Esophagus squamous epithelium (tissue), 5 donors: ENCODE results near the gene PARD3B. TPM values are rescaled to one million over a fixed set of nuclear protein-coding genes. Genes with fewer than 3 reads are reported as not detected.

Source experiments
- DNase-seq: peaks from one replicate; lab custom pipeline; 2025; lab: John Stamatoyannopoulos, UW
- H3K27ac ChIP-seq, 4 donors: fragments of 200-600 bp; sonication (generic); one replicate each; pipeline ENCODE4 v1.5.1; 2016 to 2019; ENCODE audit warnings: mild to moderate bottlenecking in 1 of 4
- H3K27me3 ChIP-seq, 4 donors: fragments of 200-600 bp; sonication (generic); 1 replicate in 3 of 4; 2 replicates in 1 of 4; pipeline versions ENCODE4 v1.5.1 to v1.6.0; 2017 to 2021; ENCODE audit warnings: antibody characterized with exemption in 1 of 4
- H3K36me3 ChIP-seq, 3 donors: fragments of 200-600 bp; sonication (generic); one replicate each; pipeline ENCODE4 v1.5.1; 2016 to 2019
- H3K4me1 ChIP-seq, 3 donors: fragments of 200-600 bp; sonication (generic); one replicate each; pipeline ENCODE4 v1.5.1; 2017 to 2019
- H3K4me3 ChIP-seq, 4 donors: fragments of 200-600 bp; sonication (generic); 1 replicate in 3 of 4; 2 replicates in 1 of 4; pipeline ENCODE4 v1.5.1; 2016 to 2019; ENCODE audit warnings: mild to moderate bottlenecking in 2 of 4, moderate library complexity in 1 of 4
- H3K9me3 ChIP-seq, 3 donors: fragments of 200-600 bp; sonication (generic); one replicate each; pipeline ENCODE4 v1.5.1; 2016 to 2019
- CTCF ChIP-seq, 6 experiments: fragments of 450-650 bp in 4 of 6; fragments of 200-600 bp in 2 of 6; sonication (generic) in 2 of 6; IDR thresholded peaks; one replicate each; pipeline ENCODE4 v1.5.1; 2016 to 2019; ENCODE audit warnings: antibody characterized with exemption in 6 of 6, mild to moderate bottlenecking in 4 of 6, moderate library complexity in 4 of 6
- POLR2A ChIP-seq, 4 donors: fragments of 450-650 bp; IDR thresholded peaks; one replicate each; pipeline ENCODE4 v1.6.1; 2017; ENCODE audit warnings: antibody characterized with exemption in 4 of 4, mild to moderate bottlenecking in 4 of 4, moderate library complexity in 3 of 4
- WGBS, 2 donors: methylation state at CpG; one replicate each; pipeline ENCODE4 v1.1.5; 2018; 5-methylcytosine and 5-hydroxymethylcytosine counted together
- intact Hi-C: fragments of 100-400 bp; cut with DNase I; formaldehyde crosslinking; loops from one replicate; pipeline ENCODE4 v1.15.0; 2022
- total RNA-seq, 4 donors: library from RNA; depleted of rRNA; stranded (reverse); fragments of >200 nt; gene quantifications; one replicate each; pipeline ENCODE4 v1.1.0, GENCODE V29; 2016
- donor health status: DM: yes; HTN: yes; CAD: no.

Gene PARD3B
- total RNA-seq, 4 donors from 2014 or later: 2.4 to 15.8 (median 4.3) TPM

- H3K9me3 ChIP-seq: no peaks in the 10 kb centered on the region
- peaks cover 0 to 6% (median 0%) of the 10 kb centered on the region in 4 donors for H3K27me3 ChIP-seq
- no peak overlapping the region for H3K27ac ChIP-seq
- H3K4me1 ChIP-seq: no peaks in the 10 kb centered on the region
- TF ChIP-seq POLR2A (IDR thresholded peaks at IDR 0.05) (no peak), CTCF (IDR thresholded peaks at IDR 0.05) (no peak)
- intact Hi-C loops: no loop called here
- DNase-seq: no peak
- 73 to 85% methylated on average over 10 of the region's 10 CpGs for WGBS, 2 donors
- no peaks in the 10 kb centered on the region for H3K36me3 ChIP-seq
- no peak overlapping the region for H3K4me3 ChIP-seq
Measured at GRCh38 chr2:205555566-205556230, 1010.4 kb downstream of the PARD3B start.

- Histone ChIP-seq H3K27ac (no peak overlapping the region), H3K9me3 (no peaks in the 10 kb centered on the region), H3K36me3 (no peaks in the 10 kb centered on the region), H3K4me3 (no peak overlapping the region), H3K4me1 (no peaks in the 10 kb centered on the region), H3K27me3 (peaks cover 0 to 6% (median 0%) of the 10 kb centered on the region in 4 donors)
- WGBS, 2 donors: 60 to 71% methylated on average over 5 of the region's 5 CpGs
- DNase-seq: no peak
- intact Hi-C loops: no loop called here
- TF ChIP-seq CTCF (IDR thresholded peaks at IDR 0.05) (no peak), POLR2A (IDR thresholded peaks at IDR 0.05) (no peak)
Measured at GRCh38 chr2:205556357-205556756, 1011.1 kb downstream of the PARD3B start.

GRCh38 chr2:205556841-205557539, 1011.7 kb downstream of the PARD3B start:
- Histone ChIP-seq H3K4me3 (no peak overlapping the region), H3K4me1 (no peaks in the 10 kb centered on the region), H3K36me3 (no peaks in the 10 kb centered on the region), H3K9me3 (no peaks in the 10 kb centered on the region), H3K27me3 (peaks cover 0 to 6% (median 0%) of the 10 kb centered on the region in 4 donors), H3K27ac (no peak overlapping the region)
- no peak for TF ChIP-seq POLR2A (IDR thresholded peaks at IDR 0.05)
- no peak for TF ChIP-seq CTCF (IDR thresholded peaks at IDR 0.05)
- DNase-seq: no peak
- 86 to 93% methylated on average over 18 of the region's 18 CpGs for WGBS, 2 donors
- intact Hi-C loops: no loop called here

GRCh38 chr2:205557873-205558272, 1012.6 kb downstream of the PARD3B start:
- H3K27me3 ChIP-seq: peaks cover 0 to 6% (median 0%) of the 10 kb centered on the region in 4 donors
- 100% methylated on average over 2 to 4 of the region's 4 CpGs for WGBS, 2 donors
- no peak overlapping the region for H3K4me3 ChIP-seq
- H3K27ac ChIP-seq: no peak overlapping the region
- no peak for TF ChIP-seq CTCF (IDR thresholded peaks at IDR 0.05)
- TF ChIP-seq POLR2A (IDR thresholded peaks at IDR 0.05): no peak
- no peak for DNase-seq
- no peaks in the 10 kb centered on the region for H3K9me3 ChIP-seq
- H3K36me3 ChIP-seq: no peaks in the 10 kb centered on the region
- intact Hi-C loops: no loop called here
- no peaks in the 10 kb centered on the region for H3K4me1 ChIP-seq

- H3K4me3 ChIP-seq: no peak overlapping the region
- 83 to 94% methylated on average over 6 of the region's 6 CpGs for WGBS, 2 donors
- intact Hi-C loops: no loop called here
Measured at GRCh38 chr2:205561441-205561840, 1016.2 kb downstream of the PARD3B start.

More at GRCh38 chr2:205561441-205561840, 1016.2 kb downstream of the PARD3B start:
- Histone ChIP-seq H3K27ac (no peak overlapping the region), H3K4me1 (no peaks in the 10 kb centered on the region), H3K36me3 (no peaks in the 10 kb centered on the region), H3K27me3 (peaks cover 0 to 6% (median 0%) of the 10 kb centered on the region in 4 donors), H3K9me3 (no peaks in the 10 kb centered on the region)
- no peak for DNase-seq
- no peak for TF ChIP-seq CTCF (IDR thresholded peaks at IDR 0.05)
- no peak for TF ChIP-seq POLR2A (IDR thresholded peaks at IDR 0.05)
